Upper lobe of left lung (tissue), 4 donors: Measurements from ENCODE around the gene KRTAP19-8.

Experiments used
- EP300 ChIP-seq, 4 donors: sonication (generic); formaldehyde crosslinking; IDR thresholded peaks; one replicate each; pipeline ENCODE4 v1.5.1; 2017; ENCODE audit warnings: antibody characterized with exemption in 4 of 4, control low read depth in 2 of 4
- POLR2A ChIP-seq, 4 donors: fragments of 450-650 bp; IDR thresholded peaks; one replicate each; pipeline ENCODE4 v1.5.1; 2016 to 2017; ENCODE audit warnings: antibody characterized with exemption in 4 of 4, mild to moderate bottlenecking in 2 of 4
- POLR2AphosphoS5 ChIP-seq, 2 donors: sonication (generic); formaldehyde crosslinking; IDR thresholded peaks; one replicate each; pipeline ENCODE4 v1.5.1; 2017; ENCODE audit warnings: antibody characterized with exemption in 2 of 2
- TF ChIP-seq, protein P1 (sequence below), 6 experiments: fragments of 450-650 bp in 4 of 6; fragments of 200-600 bp in 2 of 6; sonication (generic) in 2 of 6; IDR thresholded peaks; one replicate each; pipeline ENCODE4 v1.5.1; 2016 to 2019; ENCODE audit warnings: antibody characterized with exemption in 6 of 6

DNA sequence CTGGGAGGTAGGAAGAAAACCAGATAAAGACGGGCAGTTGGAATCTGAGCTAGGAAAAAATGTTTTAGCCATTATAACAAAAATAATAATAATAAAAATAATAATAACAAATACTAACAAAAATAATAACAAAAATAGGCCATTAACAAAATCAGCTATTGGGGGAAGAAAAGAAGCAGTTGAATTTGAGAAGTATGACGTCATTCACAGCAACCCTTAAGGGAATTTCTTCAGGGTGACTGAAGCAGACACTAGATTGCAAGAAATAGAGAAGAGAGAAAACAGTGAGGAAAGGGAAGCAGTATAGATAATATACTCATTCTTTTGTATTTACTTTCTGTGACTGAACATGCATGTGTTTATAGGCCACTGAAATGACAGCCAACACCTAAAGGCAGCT, 20.0 kb downstream of the KRTAP19-8 start:
- TF ChIP-seq, protein P1, sequence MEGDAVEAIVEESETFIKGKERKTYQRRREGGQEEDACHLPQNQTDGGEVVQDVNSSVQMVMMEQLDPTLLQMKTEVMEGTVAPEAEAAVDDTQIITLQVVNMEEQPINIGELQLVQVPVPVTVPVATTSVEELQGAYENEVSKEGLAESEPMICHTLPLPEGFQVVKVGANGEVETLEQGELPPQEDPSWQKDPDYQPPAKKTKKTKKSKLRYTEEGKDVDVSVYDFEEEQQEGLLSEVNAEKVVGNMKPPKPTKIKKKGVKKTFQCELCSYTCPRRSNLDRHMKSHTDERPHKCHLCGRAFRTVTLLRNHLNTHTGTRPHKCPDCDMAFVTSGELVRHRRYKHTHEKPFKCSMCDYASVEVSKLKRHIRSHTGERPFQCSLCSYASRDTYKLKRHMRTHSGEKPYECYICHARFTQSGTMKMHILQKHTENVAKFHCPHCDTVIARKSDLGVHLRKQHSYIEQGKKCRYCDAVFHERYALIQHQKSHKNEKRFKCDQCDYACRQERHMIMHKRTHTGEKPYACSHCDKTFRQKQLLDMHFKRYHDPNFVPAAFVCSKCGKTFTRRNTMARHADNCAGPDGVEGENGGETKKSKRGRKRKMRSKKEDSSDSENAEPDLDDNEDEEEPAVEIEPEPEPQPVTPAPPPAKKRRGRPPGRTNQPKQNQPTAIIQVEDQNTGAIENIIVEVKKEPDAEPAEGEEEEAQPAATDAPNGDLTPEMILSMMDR (IDR thresholded peaks at IDR 0.05) = no peak
- TF ChIP-seq POLR2AphosphoS5 (IDR thresholded peaks at IDR 0.05) = no peak
- no peak for TF ChIP-seq EP300 (IDR thresholded peaks at IDR 0.05)
- TF ChIP-seq POLR2A (IDR thresholded peaks at IDR 0.05) = no peak
